SK-MEL-5 (cell line): ENCODE data around the gene MT1H. TPM values are rescaled to one million over a fixed set of nuclear protein-coding genes. Genes with fewer than 3 reads are reported as not detected.

Source experiments
- DNase-seq: peaks from one replicate; pipeline ENCODE4 v3.0.0-alpha.2; 2016; ENCODE audit warnings: low read depth, low spot score
- in situ Hi-C: cut with HindIII; loops from 2 replicates; pipeline ENCODE4 v1.10.0; 2016; ENCODE audit warnings: low sequenced_read_pairs, high pct_unique_total_duplicates, low pct_unique_long_range_greater_than_20kb
- total RNA-seq: library from RNA; depleted of rRNA; stranded (reverse); fragments of >200 nt; shearing (Covaris generic); gene quantifications from 2 replicates; pipeline ENCODE4 v1.2.3, GENCODE V29; 2014

Gene MT1H
- total RNA-seq, 1 experiment from 2014 or later: not detected

DNA sequence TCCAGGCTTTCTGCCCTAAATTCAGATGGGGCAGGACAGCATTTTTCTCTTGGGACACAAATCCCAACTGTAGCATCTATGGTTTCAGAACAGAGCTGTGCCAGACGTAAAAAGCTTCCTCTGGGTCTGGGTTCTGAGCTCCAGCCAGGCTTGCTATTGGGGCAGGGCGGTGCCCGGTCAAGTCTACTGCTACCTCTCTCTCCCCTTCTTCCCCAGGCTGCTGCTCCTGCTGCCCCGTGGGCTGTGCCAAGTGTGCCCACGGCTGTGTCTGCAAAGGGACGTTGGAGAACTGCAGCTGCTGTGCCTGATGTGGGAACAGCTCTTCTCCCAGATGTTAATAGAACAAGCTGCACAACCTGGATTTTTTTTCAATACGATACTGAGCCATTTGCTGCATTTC lies 36.1 kb upstream of the MT1H start:
- in situ Hi-C loops: no loop called here
- no peak for DNase-seq

- DNase-seq: no peak
- in situ Hi-C loops: no loop called here
These were observed 34.7 kb upstream of the MT1H start for GRCh38 chr16:56634715-56635440.

GRCh38 chr16:56635441-56635967 lies 34.1 kb upstream of the MT1H start:
- in situ Hi-C loops: no loop called here
- no peak for DNase-seq

GRCh38 chr16:56636616-56637413 lies 32.8 kb upstream of the MT1H start:
- DNase-seq: no peak
- in situ Hi-C loops: no loop called here

GRCh38 chr16:56637814-56638750 lies 31.5 kb upstream of the MT1H start, which contains the start of gene MT1A:
TSS of gene MT1A (plus strand) at chr16:56638666. CDS start at chr16:56638739, 73 bp downstream.
- no peak for DNase-seq
- in situ Hi-C loops: no loop called here

- DNase-seq: no peak
These were observed 30.6 kb upstream of the MT1H start for GRCh38 chr16:56639045-56639444.

DNA sequence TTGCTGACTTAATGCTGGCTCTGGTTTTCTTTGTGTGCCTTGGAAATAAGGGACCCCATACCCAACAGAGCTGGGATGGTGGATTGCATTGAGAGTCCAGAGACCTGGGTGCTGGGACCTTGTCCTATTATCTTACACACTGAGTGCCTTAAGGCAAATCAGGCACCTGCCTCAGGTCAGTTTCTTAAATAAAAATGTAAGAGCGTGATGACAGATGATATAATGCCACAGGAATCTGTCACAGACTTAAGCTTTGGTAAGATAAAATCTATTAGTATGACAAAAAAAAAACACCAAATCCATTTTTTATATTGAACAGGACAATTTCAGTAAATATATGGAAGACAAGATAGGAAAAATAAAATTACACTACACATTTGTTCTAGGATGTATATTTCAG lies 29.5 kb upstream of the MT1H start:
- in situ Hi-C loops: no loop called here
- no peak for DNase-seq

More at GRCh38 chr16:56639045-56639444, 30.6 kb upstream of the MT1H start:
- in situ Hi-C loops: no loop called here

DNA sequence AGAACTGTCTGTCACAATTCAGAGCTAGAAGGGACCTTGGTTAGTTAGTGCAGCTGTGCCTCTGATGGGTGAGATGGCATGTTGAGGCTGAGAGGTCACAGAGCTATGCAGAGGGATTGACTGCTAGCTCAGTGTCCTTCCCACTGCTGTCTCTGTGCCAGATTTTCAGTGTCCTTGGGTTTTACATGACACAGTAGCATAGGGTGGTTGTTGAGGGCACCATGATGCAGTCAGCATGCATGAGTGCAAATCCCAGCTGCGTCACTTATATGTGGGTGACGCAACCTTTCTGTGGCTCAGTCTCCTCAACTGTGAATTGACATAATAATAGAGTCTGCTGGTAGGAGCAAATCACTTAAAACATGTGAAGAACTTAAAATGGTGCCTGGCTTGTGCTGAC lies 28.4 kb upstream of the MT1H start:
- DNase-seq: no peak
- in situ Hi-C loops: no loop called here

GRCh38 chr16:56643080-56643778 lies 26.4 kb upstream of the MT1H start:
- DNase-seq: no peak

GRCh38 chr16:56643833-56644232 lies 25.8 kb upstream of the MT1H start:
- DNase-seq: no peak
- in situ Hi-C loops: no loop called here

More at GRCh38 chr16:56643080-56643778, 26.4 kb upstream of the MT1H start:
- in situ Hi-C loops: no loop called here

GRCh38 chr16:56645311-56645710 lies 24.3 kb upstream of the MT1H start:
- in situ Hi-C loops: no loop called here

DNA sequence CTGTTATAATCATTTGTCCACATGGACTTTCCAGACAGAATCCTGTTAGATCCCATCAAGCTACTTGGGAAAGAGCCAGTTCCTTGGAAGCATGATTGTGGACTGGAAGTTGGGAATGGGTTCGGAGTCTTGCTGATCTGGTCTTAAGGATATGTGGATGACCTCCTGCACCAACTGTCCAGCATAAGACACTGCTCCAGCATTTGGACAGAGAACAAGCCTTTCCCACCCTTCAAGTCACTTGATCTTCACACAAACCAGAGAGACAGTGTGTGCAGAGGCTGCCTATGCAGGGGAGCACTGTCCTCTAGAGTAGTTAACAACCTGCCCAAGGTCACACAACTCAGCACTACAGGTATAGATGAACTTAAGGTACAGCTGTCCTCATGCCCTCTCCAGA lies 23.8 kb upstream of the MT1H start:
- in situ Hi-C loops: no loop called here
- no peak for DNase-seq

More at GRCh38 chr16:56645311-56645710, 24.3 kb upstream of the MT1H start:
- no peak for DNase-seq

- in situ Hi-C loops: no loop called here
- no peak for DNase-seq
These were observed 21.8 kb upstream of the MT1H start for GRCh38 chr16:56647641-56648431.

DNA sequence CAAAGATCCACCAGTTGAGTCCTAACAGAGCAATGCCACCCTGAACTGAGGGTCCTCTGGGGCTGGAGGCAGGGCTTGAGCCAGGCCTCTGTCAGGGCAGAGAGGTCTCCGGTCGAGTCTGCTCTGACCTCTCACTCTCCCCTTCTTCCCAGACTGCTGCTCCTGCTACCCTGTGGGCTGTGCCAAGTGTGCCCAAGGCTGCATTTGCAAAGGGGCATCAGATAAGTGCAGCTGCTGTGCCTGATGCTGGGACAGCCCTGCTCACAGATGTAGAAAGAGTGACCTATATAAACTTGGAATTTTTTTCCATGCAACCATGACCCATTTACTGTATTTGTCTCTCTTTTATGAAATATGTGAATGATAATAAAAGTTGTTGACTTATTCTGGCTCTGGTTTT lies 20.3 kb upstream of the MT1H start:
- in situ Hi-C loops: no loop called here
- no peak for DNase-seq

- DNase-seq: no peak
- in situ Hi-C loops: no loop called here
These were observed 19.8 kb upstream of the MT1H start for GRCh38 chr16:56649820-56650219.

- no peak for DNase-seq
- in situ Hi-C loops: no loop called here
These were observed 18.0 kb upstream of the MT1H start, which contains the start of gene MT1B for GRCh38 chr16:56651586-56651985. TSS of gene MT1B (plus strand) at chr16:56651886. CDS start at chr16:56651954, 68 bp downstream.
